NK-92 (cell line): Measurements from ENCODE around the gene RNF157.

Experiments used
- DNase-seq: peaks from one replicate; lab custom pipeline; 2025; ENCODE audit not compliant: unreplicated experiment; lab: John Stamatoyannopoulos, UW

The RNF157 gene

DNA sequence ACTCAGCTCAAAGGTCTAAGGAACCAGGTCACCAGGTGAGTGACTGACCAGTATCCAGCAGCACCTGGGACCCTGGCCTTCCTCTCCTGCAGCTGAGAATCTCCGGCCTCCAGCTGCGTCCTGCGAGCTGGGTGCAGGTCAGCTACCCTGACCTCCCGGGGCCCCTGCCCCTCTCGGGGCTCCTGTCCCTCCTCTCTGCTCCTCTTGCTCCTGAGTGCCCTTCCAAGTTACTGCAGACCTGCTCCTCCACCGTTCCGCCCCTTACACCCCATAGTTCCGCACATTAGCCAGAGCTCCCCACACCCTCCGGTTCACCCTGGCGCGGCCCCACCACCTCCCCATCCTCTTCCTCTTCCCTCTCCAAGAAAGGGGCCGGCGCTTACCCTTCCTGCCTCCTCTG is 109.8 kb downstream of the RNF157 start:
- no peak for DNase-seq

GRCh38 chr17:76125922-76126321 is 114.4 kb downstream of the RNF157 start:
- no peak for DNase-seq

DNA sequence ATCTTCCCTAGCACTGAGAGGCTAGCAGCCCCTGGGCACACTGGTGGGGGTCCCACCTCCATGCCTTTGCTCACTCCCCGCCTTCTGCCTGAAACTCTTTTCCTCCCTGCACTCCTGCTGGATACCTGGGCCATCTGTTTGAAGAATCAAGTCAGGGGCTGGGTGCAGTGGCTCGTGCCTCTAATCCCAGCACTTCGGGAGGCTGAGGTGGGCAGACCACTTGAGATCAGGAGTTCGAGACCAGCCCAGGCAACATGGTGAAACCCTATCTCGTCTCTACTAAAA is 115.0 kb downstream of the RNF157 start:
- DNase-seq = no peak

DNA sequence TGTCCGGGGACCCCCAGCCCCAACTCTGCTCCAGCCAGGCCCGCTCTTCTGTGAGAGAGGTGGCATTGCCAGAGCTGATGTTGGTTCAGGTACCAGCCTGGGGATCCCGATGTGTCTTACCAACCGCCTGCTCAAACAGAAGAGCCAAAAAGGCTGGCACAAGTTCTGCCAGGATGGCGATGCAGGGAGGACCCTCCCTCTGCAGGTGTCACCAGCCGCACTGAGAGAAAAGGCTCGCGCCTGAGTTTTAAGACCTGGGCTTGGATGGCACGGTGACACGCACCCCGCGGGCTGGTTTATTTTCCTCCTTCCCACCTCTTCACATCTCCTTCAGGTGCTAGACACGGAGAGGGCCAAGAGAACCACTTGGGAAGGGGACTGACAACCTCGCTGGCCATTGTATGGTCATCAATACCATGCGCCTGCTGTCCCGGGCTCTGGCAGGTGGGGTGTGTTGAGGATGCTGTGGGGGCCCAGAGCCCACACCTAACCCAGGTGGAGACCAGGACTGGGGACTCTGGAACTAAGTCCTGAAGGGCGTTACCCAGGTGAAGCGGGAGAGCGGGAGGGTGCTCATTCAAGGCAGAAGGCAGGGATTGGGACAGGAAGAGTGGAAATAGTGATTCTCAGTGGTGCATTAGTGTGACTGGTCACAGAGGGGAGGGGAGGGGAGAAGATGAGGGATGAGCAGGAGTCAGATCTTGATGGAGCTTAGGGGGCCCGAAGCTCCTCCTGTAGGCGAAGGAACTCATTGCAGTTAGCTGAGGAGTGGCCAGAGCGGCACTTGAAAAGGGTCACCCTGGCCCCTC is 115.5 kb downstream of the RNF157 start:
- no peak for DNase-seq

DNA sequence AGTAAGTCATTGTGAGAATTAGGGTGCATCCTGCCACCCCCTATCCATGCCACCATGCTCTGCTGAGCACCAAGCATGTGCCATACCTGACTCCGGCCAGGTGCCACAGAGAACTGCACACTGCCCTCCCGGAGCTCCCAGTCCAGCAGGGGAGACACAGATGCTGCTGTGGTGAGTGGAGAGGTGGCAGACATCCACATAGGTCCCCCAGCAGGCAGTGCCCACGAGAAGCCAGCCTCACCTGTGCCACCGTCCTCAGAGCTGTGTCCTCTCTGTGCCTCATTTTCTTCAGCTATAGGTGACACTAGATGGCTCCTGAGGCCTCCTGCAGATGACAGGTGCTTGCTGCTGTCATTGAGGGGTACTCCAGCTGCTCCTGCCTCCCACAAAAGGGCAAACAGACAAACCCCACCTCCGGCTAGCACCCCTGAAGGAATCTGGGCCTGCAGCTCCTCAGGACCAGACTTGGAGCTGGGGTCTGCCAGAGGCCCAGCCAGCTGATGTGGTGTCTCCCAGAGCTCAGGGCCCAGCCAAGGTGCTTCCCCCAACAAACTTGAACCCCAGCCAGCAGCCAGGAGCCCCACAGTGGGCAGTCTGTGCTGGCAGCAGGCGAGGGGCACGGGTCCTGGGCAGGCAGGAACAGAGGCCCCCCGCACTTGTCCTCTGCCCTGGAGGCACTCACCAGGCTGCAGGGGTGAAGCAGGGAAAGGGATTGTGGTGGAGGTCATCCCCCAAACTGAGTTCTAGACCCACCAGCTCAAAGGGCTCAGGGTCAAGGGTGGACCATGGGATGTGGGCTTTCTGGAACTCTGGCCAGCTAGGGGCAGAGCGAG is 116.3 kb downstream of the RNF157 start:
- DNase-seq = no peak

- DNase-seq = no peak
Observed at GRCh38 chr17:76123191-76123499, 117.1 kb downstream of the RNF157 start.

GRCh38 chr17:76122431-76123190 is 117.7 kb downstream of the RNF157 start:
- no peak for DNase-seq

DNA sequence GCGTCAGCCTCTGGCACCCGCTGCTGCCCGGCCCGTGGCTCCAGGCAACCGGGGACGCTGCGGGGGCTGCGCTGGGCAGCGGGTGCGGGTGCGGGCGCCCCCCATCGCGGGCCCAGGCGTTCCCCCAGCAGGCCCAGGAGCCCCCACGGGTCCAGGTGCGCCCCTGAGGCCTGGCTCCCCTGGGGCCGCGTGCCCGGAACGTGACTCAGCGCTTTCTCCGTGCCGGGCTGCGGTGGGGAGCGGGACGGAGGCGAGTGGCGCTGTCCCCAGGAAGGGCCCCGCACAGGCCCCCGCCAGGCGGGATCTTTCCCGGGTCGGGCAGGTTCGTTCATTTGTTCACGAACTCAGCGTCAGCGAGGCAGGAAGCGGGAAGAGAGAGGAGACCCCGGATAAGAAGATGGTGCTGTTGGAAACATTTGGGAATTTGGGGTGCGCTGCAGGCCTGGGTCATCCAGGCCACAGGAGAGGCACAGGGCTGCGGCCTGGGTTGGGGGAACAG is 118.3 kb downstream of the RNF157 start:
- DNase-seq = no peak

GRCh38 chr17:76120658-76121008 is 119.7 kb downstream of the RNF157 start:
- no peak for DNase-seq

- DNase-seq = no peak
Observed at GRCh38 chr17:76119409-76120371, 120.6 kb downstream of the RNF157 start.

DNA sequence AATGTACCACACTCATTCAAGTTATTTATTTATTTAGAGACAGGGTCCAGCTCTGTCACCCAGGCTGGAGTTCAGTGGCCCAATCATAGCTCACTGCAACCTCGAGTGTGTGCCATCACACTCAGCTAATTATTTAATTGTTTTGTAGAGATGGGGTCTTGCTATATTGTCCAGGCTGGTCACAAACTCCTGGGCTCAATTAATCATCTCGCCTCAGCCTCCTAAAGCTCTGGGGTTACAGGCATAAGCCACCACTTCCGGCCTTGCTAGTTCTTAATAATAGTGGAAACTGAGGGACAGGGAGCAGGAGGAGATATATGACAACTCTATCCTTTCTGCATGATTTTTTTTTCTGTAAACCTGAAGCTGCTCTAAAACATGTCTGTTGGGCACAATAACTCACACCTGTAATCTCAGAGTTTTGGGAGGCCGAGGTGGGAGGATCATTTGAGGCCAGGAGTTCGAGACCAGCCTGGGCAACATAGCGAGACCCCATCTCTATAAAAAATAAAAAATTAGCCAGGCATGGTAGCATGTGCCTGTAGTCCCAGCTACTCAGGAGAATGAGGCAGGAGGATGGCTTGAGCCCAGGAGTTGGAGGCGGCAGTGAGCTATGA is 125.0 kb downstream of the RNF157 start:
- DNase-seq = no peak

DNA sequence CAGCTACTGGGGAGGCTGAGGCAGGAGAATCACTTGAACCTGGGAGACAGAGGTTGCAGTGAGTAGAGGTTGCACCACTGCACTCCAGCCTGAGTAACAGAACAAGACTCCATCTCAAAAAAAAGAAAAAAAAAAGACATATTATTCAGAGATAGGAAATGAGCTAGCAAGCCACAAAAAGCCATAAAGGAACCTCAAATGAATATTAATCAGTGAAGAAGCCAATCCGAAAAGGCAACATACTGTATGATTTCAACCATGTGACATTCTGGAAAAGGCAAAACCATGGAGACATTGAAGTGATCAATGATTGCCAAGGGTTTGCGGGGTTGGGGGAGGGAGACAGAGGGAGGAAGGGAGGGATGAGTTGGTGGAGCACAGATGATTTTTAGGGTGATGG is 128.3 kb downstream of the RNF157 start:
- no peak for DNase-seq

DNA sequence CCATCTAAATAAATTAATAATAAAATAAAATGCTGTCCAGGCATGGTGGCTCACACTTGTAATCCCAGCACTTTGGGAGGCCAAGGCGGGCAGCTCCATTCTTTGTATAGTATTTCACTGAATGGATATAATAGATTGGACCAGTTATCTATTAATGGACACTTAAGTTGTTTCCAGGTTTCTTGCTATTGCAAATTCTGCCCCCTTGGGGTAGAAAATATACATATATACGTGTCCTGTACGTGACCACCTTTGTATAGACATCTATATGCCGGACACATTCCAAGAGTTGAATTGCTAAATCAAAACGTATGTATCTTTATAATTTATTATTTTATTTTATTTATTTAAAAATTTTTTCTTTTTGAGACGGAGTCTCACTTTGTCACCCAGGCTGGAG is 132.8 kb downstream of the RNF157 start:
- no peak for DNase-seq

- DNase-seq = no peak
Observed at GRCh38 chr17:76106703-76107102, 133.6 kb downstream of the RNF157 start.

- DNase-seq = no peak
Observed at GRCh38 chr17:76104896-76105231, 135.4 kb downstream of the RNF157 start.

DNA sequence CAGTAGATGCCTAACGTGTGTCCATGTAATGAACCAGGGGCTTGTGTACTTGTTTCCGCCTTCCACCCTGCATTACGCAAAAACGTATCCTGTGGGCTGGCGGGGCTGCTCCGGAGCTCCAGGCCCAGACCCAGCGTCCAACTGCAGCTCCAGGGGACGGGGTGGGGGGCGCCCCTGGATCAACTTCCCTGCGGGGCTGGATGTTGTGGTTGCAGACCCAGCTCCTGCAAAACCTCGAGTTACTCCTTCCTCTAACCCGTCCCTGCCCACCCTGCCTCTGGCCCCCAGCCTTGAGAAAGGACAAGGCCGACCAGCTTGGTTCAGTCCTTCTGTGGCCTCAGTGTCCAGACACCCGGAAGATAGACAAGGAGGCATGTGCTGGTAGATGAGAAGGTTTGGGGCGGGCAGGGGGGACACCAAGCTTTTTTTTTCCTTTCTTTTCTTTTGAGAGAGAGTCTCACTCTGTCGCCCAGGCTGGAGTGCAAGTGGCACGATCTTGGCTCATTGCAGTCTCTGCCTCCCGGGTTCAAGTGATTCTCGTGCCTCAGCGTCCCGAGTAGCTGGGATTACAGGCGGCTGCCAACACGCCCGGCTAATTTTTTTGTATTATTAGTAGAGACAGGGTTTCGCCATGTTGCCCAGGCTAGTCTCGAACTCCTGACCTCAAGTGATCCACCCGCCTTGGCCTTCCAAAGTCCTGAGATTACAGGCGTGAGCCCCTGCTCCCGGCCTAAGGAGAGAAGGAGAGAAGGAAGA is 136.0 kb downstream of the RNF157 start:
- DNase-seq = no peak

- peak; percentile 62 for DNase-seq
Observed at GRCh38 chr17:76103274-76104139, 136.8 kb downstream of the RNF157 start, which contains the start of gene EXOC7. EXOC7 (minus strand) TSS chr17:76103787; CDS start chr17:76103692, 95 bp downstream.

- no peak for DNase-seq
Observed at GRCh38 chr17:76102944-76103273, 137.4 kb downstream of the RNF157 start.
